ENCODE measurements around the gene GMPPB. TPM values are rescaled to one million over a fixed set of nuclear protein-coding genes. Genes with fewer than 3 reads are reported as not detected.

The GMPPB gene
- total and polyA plus RNA-seq, 2 of the 8 experiments (the other 6 are each of a cell fraction or from before 2014, with no cell fraction given) = 20.9 to 23.9 TPM

- Histone ChIP-seq H3K9ac (replicated peaks in 1 of 4; ENCODE audit: extremely low read depth in 1 of 4, low read depth in 3 of 4, low read length in 3 of 4) (no peak overlapping the region), H3K4me3 (ENCODE audit: extremely low read depth in 1 of 4, insufficient read depth in 2 of 4, low read depth in 3 of 4, low read length in 4 of 4) (no peak overlapping the region), H3K27me3 (replicated peaks in 1 of 4; ENCODE audit: control insufficient read depth in 3 of 4, extremely low read depth in 1 of 4, insufficient read depth in 3 of 4, low read length in 3 of 4) (no peaks in the 10 kb centered on the region), H3K79me2 (ENCODE audit: control insufficient read depth in 1 of 2, insufficient read depth in 2 of 2, low read length in 2 of 2) (peaks cover 6 to 77% of the 10 kb centered on the region in 2 experiments; a peak in 2 of 4 replicates), H3K18ac (ENCODE audit: extremely low read depth, low read length) (no peak overlapping the region), H3K23me2 (ENCODE audit: low read depth, low read length) (no peaks in the 10 kb centered on the region; the same call in 1 of the 2 replicates), H3K36me3 (ENCODE audit: control insufficient read depth in 2 of 4, insufficient read depth in 4 of 4, low read length in 3 of 4) (peaks cover 0 to 3% (median 0%) of the 10 kb centered on the region in 4 experiments; a peak in 1 of 8 replicates), H3K56ac (replicated peaks; ENCODE audit: insufficient read length, low read depth, low read length) (no peak overlapping the region), H3K14ac (ENCODE audit: insufficient read length) (no peak overlapping the region), H2AK5ac (ENCODE audit: low read depth, low read length) (no peak overlapping the region), H2BK15ac (ENCODE audit: low read length) (no peak overlapping the region), H2BK12ac (ENCODE audit: low read depth, low read length) (no peak overlapping the region), H2BK5ac (ENCODE audit: low read depth, low read length) (no peak overlapping the region), H4K91ac (replicated peaks; ENCODE audit: insufficient read length, low read length) (no peak overlapping the region), H3K23ac (ENCODE audit: insufficient read length) (no peak overlapping the region), H4K5ac (ENCODE audit: insufficient read length, low read depth, low read length) (no peak overlapping the region), H2AFZ (ENCODE audit: low read length) (no peak overlapping the region), H3K79me1 (ENCODE audit: low read depth, low read length) (peaks cover 5% of the 10 kb centered on the region), H3K4ac (replicated peaks; ENCODE audit: insufficient read length, low read depth, low read length) (no peak overlapping the region), H3K27ac (ENCODE audit: low read depth, low read length) (no peak overlapping the region), H4K8ac (ENCODE audit: extremely low read depth, insufficient read depth, low read length) (no peak overlapping the region), H4K20me1 (replicated peaks in 1 of 2; ENCODE audit: control insufficient read depth in 1 of 2, insufficient read depth in 2 of 2, low read length in 2 of 2) (no peaks in the 10 kb centered on the region), H3K4me1 (replicated peaks in 1 of 4; ENCODE audit: control insufficient read depth in 3 of 4, insufficient read depth in 4 of 4, low read length in 3 of 4) (no peaks in the 10 kb centered on the region), H3K4me2 (ENCODE audit: insufficient read depth in 1 of 2, low read depth in 2 of 2, low read length in 2 of 2) (no peak overlapping the region), H2BK120ac (replicated peaks; ENCODE audit: low read depth, low read length) (no peak overlapping the region), H2BK20ac (ENCODE audit: low read length) (no peak overlapping the region), H3K9me3 (ENCODE audit: insufficient read depth in 2 of 2, low read depth in 1 of 2, low read length in 1 of 2) (no peaks in the 10 kb centered on the region)
- DNase-seq (ENCODE audit: low read depth in 1 of 2, low spot score in 2 of 2) (no peak), FAIRE-seq (no peak)
- CTCF ChIA-PET (ENCODE audit: partially characterized antibody) = interaction anchor here (0.6 to 2.2 kb wide), 3 partner anchors 19 to 130 kb away, joined by 3 to 7 read pairs (median 3); no protein-coding TSS in a partner anchor
- POLR2A ChIA-PET (ENCODE audit: partially characterized antibody) = interaction anchor here (1.7 to 2.0 kb wide), 2 partner anchors 9 to 51 kb away, joined by 6 to 8 read pairs; partner anchors contain the start of gene AMIGO3
- TF ChIP-seq EP300 (IDR thresholded peaks at IDR 0.05; ENCODE audit: borderline replicate concordance in 1 of 2, low read depth in 2 of 2, low read length in 2 of 2) (no peak), FOSL1 (IDR thresholded peaks at IDR 0.05; ENCODE audit: insufficient read depth, low read depth, low read length) (no peak), TCF12 (IDR thresholded peaks at IDR 0.05; ENCODE audit: low read depth, low read length) (no peak), CBX5 (IDR thresholded peaks at IDR 0.05; ENCODE audit: low read depth, low read length) (no peak), RBBP5 (IDR thresholded peaks at IDR 0.05; ENCODE audit: borderline replicate concordance, low read depth, low read length) (no peak), RNF2 (IDR thresholded peaks at IDR 0.05; ENCODE audit: borderline replicate concordance, low read depth, low read length, missing control alignments, poor library complexity, severe bottlenecking) (no peak), JUND (IDR thresholded peaks at IDR 0.05; ENCODE audit: low read length) (no peak), TBP (IDR thresholded peaks at IDR 0.05; ENCODE audit: low read depth, low read length) (no peak), SIX5 (IDR thresholded peaks at IDR 0.05; ENCODE audit: low read depth, low read length) (no peak), ATF2 (IDR thresholded peaks at IDR 0.05; ENCODE audit: low read length) (no peak), EZH2 (IDR thresholded peaks at IDR 0.05; ENCODE audit: low read depth, low read length, severe bottlenecking) (no peak), POLR2A (IDR thresholded peaks at IDR 0.05; ENCODE audit: control extremely low read depth in 1 of 2, low read depth in 2 of 2, low read length in 2 of 2) (no peak), TEAD4 (IDR thresholded peaks at IDR 0.05; ENCODE audit: low read depth, low read length) (no peak)
These were observed 46.2 kb upstream of the GMPPB start for GRCh38 chr3:49769926-49770325.

Data from H1 (cell line).